Fibroblast of skin of left quadriceps (primary cell): Measurements from ENCODE around the gene PI4K2A.

Source experiments
- DNase-seq, 2 experiments: peaks; one replicate each; pipeline ENCODE4 v3.0.0-alpha.2; 2013; ENCODE audit warnings: low read depth in 2 of 2

Gene PI4K2A

GRCh38 chr10:97640174-97640867, at the start of gene PI4K2A:
PI4K2A (plus strand) TSS chr10:97640671; CDS start chr10:97640743, 72 bp downstream.
- peak; percentile 98 for DNase-seq

- no peak for DNase-seq
Measured at GRCh38 chr10:97590748-97591495, 49.5 kb upstream of the PI4K2A start.

GRCh38 chr10:97593421-97593820, 47.0 kb upstream of the PI4K2A start:
- no peak for DNase-seq

- peak in 1 of 2 experiments; percentile 47 for DNase-seq
Measured at GRCh38 chr10:97596101-97597082, 44.1 kb upstream of the PI4K2A start.

- no peak for DNase-seq
Measured at GRCh38 chr10:97597778-97598177, 42.7 kb upstream of the PI4K2A start.

GRCh38 chr10:97598407-97599271, 41.8 kb upstream of the PI4K2A start:
- DNase-seq = no peak

GRCh38 chr10:97599272-97599619, 41.2 kb upstream of the PI4K2A start:
- DNase-seq = no peak

GRCh38 chr10:97600616-97601015, 39.9 kb upstream of the PI4K2A start:
- DNase-seq = no peak

- DNase-seq = no peak
Measured at GRCh38 chr10:97601268-97602215, 38.9 kb upstream of the PI4K2A start.

GRCh38 chr10:97607095-97607636, 33.3 kb upstream of the PI4K2A start:
- no peak for DNase-seq

GRCh38 chr10:97608991-97609561, 31.4 kb upstream of the PI4K2A start:
- no peak for DNase-seq

- no peak for DNase-seq
Measured at GRCh38 chr10:97611473-97611872, 29.0 kb upstream of the PI4K2A start.

- DNase-seq = peak; percentile 11 to 14
Measured at GRCh38 chr10:97612386-97612785, 28.1 kb upstream of the PI4K2A start.

GRCh38 chr10:97618285-97618684, 22.2 kb upstream of the PI4K2A start:
- no peak for DNase-seq

GRCh38 chr10:97618733-97619132, 21.7 kb upstream of the PI4K2A start:
- no peak for DNase-seq

GRCh38 chr10:97623277-97623676, 17.2 kb upstream of the PI4K2A start:
- DNase-seq = no peak

GRCh38 chr10:97627731-97628130, 12.7 kb upstream of the PI4K2A start:
- no peak for DNase-seq

- no peak for DNase-seq
Measured at GRCh38 chr10:97628228-97628627, 12.2 kb upstream of the PI4K2A start.

GRCh38 chr10:97629289-97629688, 11.2 kb upstream of the PI4K2A start:
- DNase-seq = no peak
